ENCODE measurements around the gene KIAA0319L.

GRCh38 chr1:35597870-35598269, 40.7 kb upstream of the KIAA0319L start:
- TF ChIP-seq, protein P1, sequence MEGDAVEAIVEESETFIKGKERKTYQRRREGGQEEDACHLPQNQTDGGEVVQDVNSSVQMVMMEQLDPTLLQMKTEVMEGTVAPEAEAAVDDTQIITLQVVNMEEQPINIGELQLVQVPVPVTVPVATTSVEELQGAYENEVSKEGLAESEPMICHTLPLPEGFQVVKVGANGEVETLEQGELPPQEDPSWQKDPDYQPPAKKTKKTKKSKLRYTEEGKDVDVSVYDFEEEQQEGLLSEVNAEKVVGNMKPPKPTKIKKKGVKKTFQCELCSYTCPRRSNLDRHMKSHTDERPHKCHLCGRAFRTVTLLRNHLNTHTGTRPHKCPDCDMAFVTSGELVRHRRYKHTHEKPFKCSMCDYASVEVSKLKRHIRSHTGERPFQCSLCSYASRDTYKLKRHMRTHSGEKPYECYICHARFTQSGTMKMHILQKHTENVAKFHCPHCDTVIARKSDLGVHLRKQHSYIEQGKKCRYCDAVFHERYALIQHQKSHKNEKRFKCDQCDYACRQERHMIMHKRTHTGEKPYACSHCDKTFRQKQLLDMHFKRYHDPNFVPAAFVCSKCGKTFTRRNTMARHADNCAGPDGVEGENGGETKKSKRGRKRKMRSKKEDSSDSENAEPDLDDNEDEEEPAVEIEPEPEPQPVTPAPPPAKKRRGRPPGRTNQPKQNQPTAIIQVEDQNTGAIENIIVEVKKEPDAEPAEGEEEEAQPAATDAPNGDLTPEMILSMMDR (IDR thresholded peaks at IDR 0.05) = no peak
- no peak for TF ChIP-seq EZH2 (IDR thresholded peaks at IDR 0.05)

All from neural progenitor cell (in vitro differentiated cells).